Spleen (tissue), 7 donors: Measurements from ENCODE around the gene FBXL12.

Experiments
- CTCF ChIP-seq, 11 experiments: fragments of 200-600 bp in 7 of 11; fragments of 450-650 bp in 4 of 11; sonication (generic) in 4 of 11; IDR thresholded peaks in 8 of 11; conservative IDR thresholded peaks in 3 of 11; 1 replicate in 7 of 11; 2 replicates in 4 of 11; pipeline versions ENCODE4 v1.4.0 to v1.8.0; 2016 to 2021; ENCODE audit warnings: antibody characterized with exemption in 11 of 11, inconsistent platforms in 4 of 11, mild to moderate bottlenecking in 1 of 11
- POLR2A ChIP-seq, 3 donors: fragments of 450-650 bp; IDR thresholded peaks; one replicate each; pipeline ENCODE4 v1.5.1; 2017; ENCODE audit warnings: antibody characterized with exemption in 3 of 3, mild to moderate bottlenecking in 1 of 3
- POLR2AphosphoS5 ChIP-seq, 3 donors: sonication (generic); formaldehyde crosslinking; IDR thresholded peaks; one replicate each; pipeline ENCODE4 v1.5.1; 2017; ENCODE audit warnings: antibody characterized with exemption in 3 of 3
- donor health status: DM: no; HTN: no; CAD: no; lungs with moderate emphysema.
- donor health status: DM: no; HTN: no; CAD: no.
- donor health status: DM: no; HTN: no; CAD: no.

- TF ChIP-seq CTCF (IDR thresholded peaks at IDR 0.05 in 8 of 11, conservative IDR thresholded peaks at IDR 0.05 in 3 of 11) (no peak), POLR2AphosphoS5 (IDR thresholded peaks at IDR 0.05) (peak in 1 of 3 donors; percentile 35), POLR2A (IDR thresholded peaks at IDR 0.05) (no peak)
Observed at GRCh38 chr19:9808855-9809824, 9.7 kb downstream of the FBXL12 start.
